HG02840 (cell line): Measurements from ENCODE around the gene DARS1.
"Not testable (repeated sequence)": the region's sequence is repeated elsewhere in the genome, so short reads cannot be mapped to it uniquely, and the experiment has no call there.

Experiments
- ATAC-seq: cut with Tn5 transposase; IDR thresholded peaks from one replicate; pipeline ENCODE4 v1.9.1; 2021; ENCODE audit warnings: mild to moderate bottlenecking, moderate library complexity, moderate number of reproducible peaks; ENCODE audit not compliant: unreplicated experiment, low FRiP score

DARS1 gene

GRCh38 chr2:135894930-135895329 is 90.5 kb downstream of the DARS1 start:
- no peak for ATAC-seq

- no peak for ATAC-seq
Observed at GRCh38 chr2:135893374-135893794, 92.0 kb downstream of the DARS1 start.

- no peak for ATAC-seq
Observed at GRCh38 chr2:135890835-135891234, 94.6 kb downstream of the DARS1 start.

- no peak for ATAC-seq
Observed at GRCh38 chr2:135890149-135890548, 95.3 kb downstream of the DARS1 start.

GRCh38 chr2:135888587-135888986 is 96.8 kb downstream of the DARS1 start:
- ATAC-seq = not testable (repeated sequence)

- ATAC-seq = no peak
Observed at GRCh38 chr2:135885709-135886108, 99.7 kb downstream of the DARS1 start.

GRCh38 chr2:135882415-135882814 is 103.0 kb downstream of the DARS1 start:
- no peak for ATAC-seq

GRCh38 chr2:135876770-135877169 is 108.7 kb downstream of the DARS1 start:
- ATAC-seq = not testable (repeated sequence)

- ATAC-seq = peak; percentile 90
Observed at GRCh38 chr2:135876066-135876711, 109.2 kb downstream of the DARS1 start, which contains the start of gene MCM6. TSS of gene MCM6 (minus strand) at chr2:135876443. CDS start at chr2:135876365, 78 bp downstream.

- ATAC-seq = peak; percentile 50
Observed at GRCh38 chr2:135875491-135876065, 109.8 kb downstream of the DARS1 start.

GRCh38 chr2:135874777-135875365 is 110.6 kb downstream of the DARS1 start:
- no peak for ATAC-seq

- ATAC-seq = peak; percentile 49
Observed at GRCh38 chr2:135870571-135870970, 114.9 kb downstream of the DARS1 start.

- no peak for ATAC-seq
Observed at GRCh38 chr2:135863233-135863632, 122.2 kb downstream of the DARS1 start.

- no peak for ATAC-seq
Observed at GRCh38 chr2:135862718-135863117, 122.7 kb downstream of the DARS1 start.
